Activated naive CD4-positive, alpha-beta T cell treated with anti-CD3 and anti-CD28 coated beads, Interleukin-2, amount 10 ng/mL, durations not matched to agents 5 hours and 36 hours (primary cell): Measurements from ENCODE around the gene SNX3. TPM values are rescaled to one million over a fixed set of nuclear protein-coding genes. Genes with fewer than 3 reads are reported as not detected.

ENCODE experiments used
- total RNA-seq, 2 experiments: library from RNA; stranded (reverse); gene quantifications; one replicate each; pipeline ENCODE4 v1.2.3, GENCODE V29; 2021

The SNX3 gene
- 10 to 100 TPM; 75.6 to 81.7 TPM for total RNA-seq

GRCh38 chr6:108260809-108261569 is at the start of gene SNX3:
Gene SNX3 (minus strand): TSS chr6:108261040. CDS start chr6:108260921, 119 bp downstream.

DNA sequence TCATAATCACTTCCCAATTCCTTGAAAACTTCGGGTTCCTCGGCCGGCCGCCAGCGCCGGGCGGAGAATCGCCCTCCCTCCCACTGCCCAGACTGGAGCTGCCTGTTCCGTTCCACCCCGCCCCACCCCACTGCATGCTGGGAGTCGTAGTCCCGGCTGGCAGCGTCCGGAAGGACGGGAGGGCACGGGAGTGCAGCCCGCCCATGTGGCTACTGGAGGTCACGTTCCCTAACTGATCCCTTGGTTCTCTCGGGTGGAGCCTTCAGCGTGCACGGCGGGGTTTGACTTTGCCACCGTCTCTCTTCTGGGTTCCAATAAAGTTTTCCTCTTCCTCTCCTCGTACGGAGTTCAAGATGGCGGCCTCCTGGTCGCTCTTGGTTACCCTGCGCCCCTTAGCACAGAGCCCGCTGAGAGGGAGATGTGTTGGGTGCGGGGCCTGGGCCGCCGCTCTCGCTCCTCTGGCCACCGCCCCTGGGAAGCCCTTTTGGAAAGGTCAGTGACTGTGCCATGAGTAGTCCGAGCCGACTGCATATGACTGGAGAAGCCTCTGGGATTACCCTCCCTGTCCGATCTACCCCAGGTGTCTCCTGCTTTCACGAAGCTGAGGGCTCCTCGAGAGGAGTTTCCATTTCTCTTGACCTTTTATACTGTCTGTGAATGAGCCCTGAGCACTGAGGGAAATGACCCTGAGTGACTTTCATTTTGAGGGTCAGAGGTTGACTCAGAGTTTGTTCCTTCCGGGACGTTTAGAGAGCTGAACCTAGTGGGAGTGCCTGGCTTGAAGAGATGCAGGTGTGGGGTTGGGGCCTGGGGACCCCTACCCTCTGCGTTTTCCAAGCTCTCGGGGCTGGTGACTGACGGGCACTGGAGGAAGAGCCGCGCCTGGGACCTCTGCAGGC is 34.1 kb upstream of the SNX3 start, which contains the start of gene AFG1L:
TSS of gene AFG1L (plus strand) at position 328 of the 899 bp plus-strand sequence. CDS start at position 354, 26 bp downstream.

GRCh38 chr6:108165714-108166663 is 94.9 kb downstream of the SNX3 start, which contains the start of gene NR2E1:
Gene NR2E1 (plus strand): TSS chr6:108166022. CDS start chr6:108166766, 744 bp downstream.

Other genes starting within 250 kb of the SNX3 start
- 10 to 100 TPM; 30.3 to 36.5 TPM for gene OSTM1, start 186.3 kb downstream of the SNX3 start, total RNA-seq
- not detected for gene NR2E1, start 95.0 kb downstream of the SNX3 start, total RNA-seq
- gene AFG1L, start 34.0 kb upstream of the SNX3 start, total RNA-seq = 1 to 10 TPM; 3.0 to 4.3 TPM